GM12891 (cell line): ENCODE data around the gene TGFBR3.

Source experiments
- DNase-seq: peaks from one replicate; pipeline ENCODE4 v3.0.0; 2011; ENCODE audit warnings: low spot score; ENCODE audit not compliant: insufficient read length
- FAIRE-seq: peaks from 2 replicates; lab custom pipeline; 2011; peaks lifted over from hg19 to GRCh38; lab: Jason Lieb, UNC
- PAX5 ChIP-seq: IDR thresholded peaks from 2 replicates; pipeline ENCODE4 v1.6.1; 2011; ENCODE audit warnings: low read length, moderate library complexity, mild to moderate bottlenecking; ENCODE audit not compliant: insufficient read depth, severe bottlenecking
- POLR2A ChIP-seq: IDR thresholded peaks from 2 replicates; pipeline ENCODE4 v1.6.1; 2011; ENCODE audit warnings: low read depth, low read length, control low read depth
- POLR2AphosphoS5 ChIP-seq: IDR thresholded peaks from 2 replicates; pipeline ENCODE4 v1.6.1; 2011; ENCODE audit warnings: low read depth, low read length, control low read depth
- POU2F2 ChIP-seq: IDR thresholded peaks from 2 replicates; pipeline ENCODE4 v1.6.1; 2011; ENCODE audit warnings: low read depth, mild to moderate bottlenecking, control low read depth, low read length, moderate library complexity
- SPI1 ChIP-seq: IDR thresholded peaks from 2 replicates; pipeline ENCODE4 v1.6.1; 2011; ENCODE audit warnings: low read depth, low read length, control low read depth
- TAF1 ChIP-seq: IDR thresholded peaks from 2 replicates; pipeline ENCODE4 v1.6.1; 2011; ENCODE audit warnings: low read depth, low read length, control low read depth

Gene TGFBR3

DNA sequence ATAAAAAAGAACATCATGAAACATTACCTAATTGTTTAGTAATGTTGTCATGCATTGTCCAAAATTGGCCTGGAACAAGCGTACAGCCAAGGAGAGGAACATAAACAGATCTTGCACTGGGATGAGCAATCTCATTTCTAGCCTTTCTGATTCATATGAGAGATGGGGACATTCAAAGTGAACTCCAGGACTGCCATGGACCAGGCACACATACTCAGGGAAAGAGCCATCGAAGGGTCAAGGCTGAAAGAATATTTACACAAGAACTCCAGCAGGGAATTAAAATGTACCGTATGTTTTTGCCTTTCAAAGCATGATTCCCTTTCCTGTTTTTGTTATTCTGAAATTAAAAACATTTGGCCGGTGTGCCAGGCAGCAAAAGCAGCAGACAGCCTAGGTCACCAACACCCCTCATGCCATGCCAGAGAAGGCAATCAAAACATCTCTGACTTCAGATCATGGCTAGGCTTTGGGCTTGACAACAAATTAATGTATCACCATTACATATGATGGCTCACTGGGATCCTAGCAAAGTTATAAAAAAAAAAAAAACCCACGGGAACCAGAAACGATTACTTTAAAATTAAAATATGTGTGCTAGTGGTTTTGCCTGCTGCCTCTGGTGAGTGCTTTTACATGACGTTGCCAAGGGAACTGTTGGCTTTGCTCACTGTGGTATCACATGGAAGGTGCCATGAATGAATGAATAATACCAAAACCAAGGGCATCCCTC is 159.8 kb downstream of the TGFBR3 start:
- TF ChIP-seq POLR2A (no peak), PAX5 (no peak), POU2F2 (no peak), TAF1 (no peak), SPI1 (no peak)
- DNase-seq (no peak), FAIRE-seq (no peak)

GRCh38 chr1:91725618-91725988 is 160.3 kb downstream of the TGFBR3 start:
- no peak for FAIRE-seq

DNA sequence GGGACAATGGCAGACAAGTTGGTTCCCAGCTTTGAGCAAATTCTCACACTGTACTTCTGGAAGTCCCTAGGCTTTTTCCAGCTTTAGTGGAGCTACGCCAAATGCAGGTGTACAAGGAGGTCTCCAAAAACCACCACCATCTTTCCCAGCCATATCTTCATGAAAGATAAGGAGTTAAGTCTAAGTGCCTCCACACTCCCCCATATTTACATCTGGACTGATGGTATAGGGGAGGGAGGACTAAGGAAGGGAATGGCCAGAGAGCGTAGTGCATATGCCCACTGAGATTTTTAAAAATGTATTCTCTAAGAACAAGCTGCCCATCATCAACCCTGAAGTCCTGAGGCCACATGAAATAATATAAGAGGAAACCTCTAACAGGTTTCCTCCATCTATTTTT is 161.3 kb downstream of the TGFBR3 start:
- FAIRE-seq (no peak), DNase-seq (no peak)
- TF ChIP-seq POU2F2 (no peak), TAF1 (no peak), POLR2AphosphoS5 (no peak), PAX5 (no peak), SPI1 (no peak), POLR2A (no peak)

More at GRCh38 chr1:91725618-91725988, 160.3 kb downstream of the TGFBR3 start:
- no peak for TF ChIP-seq POLR2A
- TF ChIP-seq PAX5 = no peak
- TF ChIP-seq SPI1 = no peak
- no peak for TF ChIP-seq POU2F2
- no peak for TF ChIP-seq TAF1
- no peak for DNase-seq

GRCh38 chr1:91724231-91724630 is 161.7 kb downstream of the TGFBR3 start:
- no peak for FAIRE-seq
- TF ChIP-seq POLR2A (no peak), POLR2AphosphoS5 (no peak), SPI1 (no peak), TAF1 (no peak), POU2F2 (no peak), PAX5 (no peak)
- DNase-seq = no peak

GRCh38 chr1:91720044-91720443 is 165.9 kb downstream of the TGFBR3 start:
- FAIRE-seq (no peak), DNase-seq (no peak)
- TF ChIP-seq PAX5 (no peak), TAF1 (no peak), POLR2AphosphoS5 (no peak), POU2F2 (no peak), SPI1 (no peak)

GRCh38 chr1:91718877-91719276 is 167.1 kb downstream of the TGFBR3 start:
- TF ChIP-seq PAX5 = no peak
- no peak for TF ChIP-seq TAF1
- TF ChIP-seq POU2F2 = no peak
- TF ChIP-seq POLR2AphosphoS5 = no peak
- TF ChIP-seq SPI1 = no peak
- TF ChIP-seq POLR2A = no peak
- DNase-seq (no peak), FAIRE-seq (no peak)

- DNase-seq (no peak), FAIRE-seq (no peak)
- TF ChIP-seq POU2F2 (no peak), POLR2AphosphoS5 (no peak), PAX5 (no peak), POLR2A (no peak), TAF1 (no peak), SPI1 (no peak)
These were observed 167.6 kb downstream of the TGFBR3 start for GRCh38 chr1:91718368-91718767.

GRCh38 chr1:91717839-91718238 is 168.1 kb downstream of the TGFBR3 start:
- TF ChIP-seq TAF1 = no peak
- no peak for TF ChIP-seq POLR2AphosphoS5
- no peak for TF ChIP-seq POU2F2
- no peak for FAIRE-seq
- DNase-seq = no peak

GRCh38 chr1:91716339-91716738 is 169.6 kb downstream of the TGFBR3 start:
- DNase-seq (no peak), FAIRE-seq (no peak)
- TF ChIP-seq TAF1 (no peak), POLR2AphosphoS5 (no peak), PAX5 (no peak), POU2F2 (no peak), SPI1 (no peak), POLR2A (no peak)

- no peak for FAIRE-seq
- DNase-seq = no peak
- TF ChIP-seq TAF1 = no peak
These were observed 170.4 kb downstream of the TGFBR3 start for GRCh38 chr1:91715416-91716000.

- DNase-seq (no peak), FAIRE-seq (no peak)
These were observed 171.0 kb downstream of the TGFBR3 start for GRCh38 chr1:91714867-91715381.

More at GRCh38 chr1:91714867-91715381, 171.0 kb downstream of the TGFBR3 start:
- TF ChIP-seq SPI1 (no peak), TAF1 (no peak), POU2F2 (no peak), PAX5 (no peak), POLR2A (no peak), POLR2AphosphoS5 (no peak)
